ENCODE results near the gene EIF5AL1.
"Not testable (repeated sequence)": the region's sequence is repeated elsewhere in the genome, so short reads cannot be mapped to it uniquely, and the experiment has no call there.

EIF5AL1 gene

DNA sequence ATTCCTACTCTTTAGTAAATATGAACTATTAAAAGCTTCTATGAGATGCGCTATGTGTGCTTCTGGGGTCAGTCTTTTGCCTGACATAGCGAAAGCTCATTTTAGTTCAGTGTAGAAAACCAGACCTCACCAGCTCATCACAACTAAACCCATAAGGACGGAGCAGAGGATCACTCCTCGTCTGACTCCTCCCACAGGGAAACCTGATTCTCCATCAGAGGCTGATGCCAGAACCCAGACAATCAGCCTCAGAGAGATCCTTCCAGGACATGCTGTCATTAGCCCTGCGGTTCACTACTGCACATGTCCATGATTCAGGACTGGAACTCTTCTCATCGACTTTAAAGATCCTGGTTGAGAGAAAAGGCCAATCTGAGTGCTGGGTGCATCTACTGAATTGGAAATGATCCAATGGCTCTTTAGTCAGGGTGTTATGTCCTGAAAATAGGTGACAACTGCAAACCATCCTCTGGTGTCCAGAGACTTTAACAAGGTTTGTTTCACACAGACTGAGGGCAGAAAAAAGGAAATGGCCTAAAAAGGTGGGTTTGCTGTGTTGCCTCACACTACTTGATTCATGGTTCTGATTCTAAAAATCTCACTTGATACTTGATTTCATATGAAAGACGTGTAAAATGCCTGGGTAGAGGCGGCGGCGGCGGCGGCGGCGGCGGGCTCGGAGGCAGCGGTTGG is at the start of gene EIF5AL1:
TSS of gene EIF5AL1 (plus strand) at position 643 of the 693 bp plus-strand sequence. CDS start 117 bp downstream, outside the sequence.
- DNase-seq (ENCODE audit: low read depth) = not testable (repeated sequence)

DNA sequence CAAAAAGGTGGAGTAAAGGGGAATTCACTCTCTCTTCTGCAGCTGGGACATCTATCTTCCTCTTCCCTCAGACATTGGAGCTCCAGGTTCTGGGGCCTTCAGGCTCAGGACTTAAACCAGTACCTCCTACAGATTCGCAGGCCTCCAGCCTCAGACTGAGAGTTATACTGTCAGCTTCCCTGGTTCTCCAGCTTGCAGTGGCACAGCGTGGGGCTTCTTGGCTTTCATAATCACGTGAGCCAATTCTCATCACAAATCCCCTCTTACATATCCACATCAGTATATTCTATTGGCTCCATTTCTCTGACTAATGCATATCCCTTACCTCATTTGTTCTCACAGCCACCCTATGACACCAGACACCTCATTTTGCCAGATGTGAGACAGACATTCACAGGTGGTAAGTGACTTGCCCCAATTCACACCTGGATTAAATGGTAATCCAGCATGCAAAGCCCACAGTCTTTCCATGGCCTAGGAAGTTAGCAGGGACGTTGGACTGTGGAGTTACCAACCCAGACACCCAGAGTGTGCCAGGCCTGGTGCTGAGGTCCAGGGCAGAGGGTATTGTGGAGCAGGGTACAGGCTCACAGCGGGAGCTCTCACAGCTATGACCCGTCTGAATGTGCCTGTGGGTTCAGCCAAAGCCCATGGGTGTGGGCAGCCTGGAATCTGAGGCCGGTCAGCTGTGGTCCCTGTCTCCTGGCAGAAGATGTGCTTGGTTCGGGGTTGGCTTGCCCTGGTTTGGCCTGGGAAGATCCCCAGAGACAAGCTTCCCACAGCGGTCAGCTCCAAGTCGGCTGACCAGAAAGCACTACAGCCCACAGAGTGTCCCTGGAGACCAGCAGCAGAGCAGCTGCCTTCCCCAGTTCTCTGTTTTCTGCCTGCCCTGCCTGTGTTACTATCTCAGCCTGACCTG is 48.5 kb upstream of the EIF5AL1 start:
- DNase-seq (ENCODE audit: low read depth) = no peak

DNA sequence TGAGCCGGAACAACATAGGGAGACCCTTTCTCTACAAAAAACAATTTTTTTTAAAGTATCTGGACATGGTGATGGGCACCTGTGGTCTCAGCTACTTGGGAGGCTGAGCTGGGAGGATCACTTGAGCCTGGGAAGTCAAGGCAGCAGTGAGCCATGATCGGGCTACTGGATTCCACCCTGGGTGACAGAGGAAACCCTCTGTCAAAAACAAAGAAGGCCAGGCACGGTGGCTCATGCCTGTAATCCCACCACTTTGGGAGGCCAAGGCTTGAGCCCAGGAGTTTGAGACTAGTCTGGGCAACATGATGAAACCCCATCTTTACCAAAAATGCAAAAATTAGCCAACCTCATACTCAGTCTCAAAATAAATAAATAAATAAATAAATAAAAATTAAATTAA is 47.0 kb upstream of the EIF5AL1 start:
- DNase-seq (ENCODE audit: low read depth) = no peak

DNA sequence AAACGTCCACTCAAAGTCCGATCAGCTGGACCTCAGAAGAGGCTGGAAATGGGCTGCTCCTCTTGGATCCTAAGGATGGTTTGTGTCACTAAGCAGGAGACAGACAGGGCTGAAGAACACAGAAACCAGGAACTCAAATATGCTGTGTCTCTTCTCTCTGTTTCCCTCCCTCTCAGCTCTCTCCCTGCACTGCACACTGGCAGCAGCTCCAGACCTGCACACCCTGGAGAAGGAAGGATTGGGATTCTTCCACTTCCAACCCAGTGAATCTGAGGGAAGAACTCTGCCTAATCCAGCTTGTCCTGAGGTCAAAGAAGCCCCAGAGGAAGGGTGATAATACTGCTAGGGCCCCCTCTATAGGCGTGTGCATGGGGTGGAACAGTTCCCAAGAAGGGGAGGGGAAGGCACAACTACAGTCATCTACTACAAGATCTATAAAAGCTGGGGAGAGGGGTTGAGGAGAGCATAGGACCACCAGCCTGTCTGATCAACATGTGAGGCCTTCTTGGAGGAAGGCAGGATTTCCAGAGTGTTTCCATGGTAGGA is 44.2 kb upstream of the EIF5AL1 start:
- DNase-seq (ENCODE audit: low read depth) = no peak

DNA sequence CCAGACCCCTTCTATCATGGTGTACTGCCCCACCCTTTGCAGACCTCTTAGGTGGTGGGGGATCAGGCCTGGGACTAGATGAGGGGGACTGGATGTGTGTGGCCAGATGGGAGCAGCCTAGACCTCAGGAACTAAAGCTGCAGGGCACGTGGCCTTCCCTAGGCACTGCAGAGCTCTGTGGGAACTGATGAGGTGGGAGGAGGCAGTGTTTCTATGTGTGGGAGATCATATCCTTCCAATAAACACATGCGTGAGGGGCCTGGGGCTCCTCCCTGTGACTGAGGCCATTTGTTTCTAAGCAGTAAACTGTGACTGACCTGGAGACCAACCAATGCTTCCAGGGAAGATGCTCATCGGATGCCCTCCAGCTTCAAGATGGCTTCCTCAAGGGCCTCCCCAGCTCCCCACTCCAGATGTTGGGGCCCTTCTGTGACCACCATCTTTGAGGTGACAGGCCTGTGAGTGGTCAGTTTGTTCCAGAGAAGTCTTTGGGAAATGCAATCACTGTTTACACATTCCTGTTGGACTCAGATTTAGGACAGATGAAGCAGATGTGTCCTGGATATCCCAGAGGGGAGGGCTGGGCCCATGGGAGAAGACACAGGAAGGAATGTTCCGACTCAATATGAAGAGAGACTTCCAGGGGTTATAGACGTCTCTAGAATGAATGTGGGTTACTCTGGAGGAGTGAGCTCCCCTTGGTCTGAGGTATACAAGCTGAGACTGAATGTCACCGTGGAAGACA is 43.3 kb upstream of the EIF5AL1 start:
- no peak for DNase-seq (ENCODE audit: low read depth)

DNA sequence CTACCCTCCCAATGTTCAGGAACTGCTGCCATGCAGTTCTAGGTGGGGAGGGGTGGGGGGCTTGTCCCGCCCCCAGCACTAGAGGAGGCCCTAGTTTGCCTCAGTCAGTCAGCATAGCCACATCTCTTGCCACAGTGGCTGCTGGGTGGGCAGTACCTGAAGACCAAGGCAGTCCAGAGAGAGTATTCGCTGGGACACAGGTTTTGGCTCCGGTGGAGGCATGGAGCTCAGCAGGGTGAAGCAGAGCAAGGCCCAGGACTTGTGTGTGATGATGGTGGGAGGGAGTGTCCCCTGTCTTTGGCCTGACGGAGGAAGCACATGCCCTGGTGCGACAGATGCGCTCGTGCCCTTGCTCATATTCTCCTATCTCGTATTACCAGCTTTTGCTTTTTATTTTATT is 42.2 kb upstream of the EIF5AL1 start:
- DNase-seq (ENCODE audit: low read depth) = no peak

DNA sequence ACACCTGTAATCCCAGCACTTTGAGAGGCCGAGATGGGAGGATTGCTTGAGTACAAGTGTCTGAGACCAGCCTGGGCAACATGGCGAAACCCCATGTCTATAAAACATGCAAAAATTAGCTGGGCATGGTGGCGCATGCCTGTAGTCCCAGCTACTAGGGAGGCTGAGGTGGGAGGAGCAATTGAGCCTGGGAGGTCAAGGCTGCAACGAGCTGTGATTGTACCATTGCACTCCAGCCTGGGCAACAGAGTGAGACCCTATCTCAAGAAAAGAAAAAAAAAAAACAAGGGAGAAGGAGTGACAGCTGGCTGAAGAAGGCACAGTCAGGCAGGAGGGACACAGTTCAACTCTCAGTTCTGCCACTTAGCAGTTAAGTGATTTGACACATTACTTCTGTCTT is 40.6 kb upstream of the EIF5AL1 start:
- no peak for DNase-seq (ENCODE audit: low read depth)

DNA sequence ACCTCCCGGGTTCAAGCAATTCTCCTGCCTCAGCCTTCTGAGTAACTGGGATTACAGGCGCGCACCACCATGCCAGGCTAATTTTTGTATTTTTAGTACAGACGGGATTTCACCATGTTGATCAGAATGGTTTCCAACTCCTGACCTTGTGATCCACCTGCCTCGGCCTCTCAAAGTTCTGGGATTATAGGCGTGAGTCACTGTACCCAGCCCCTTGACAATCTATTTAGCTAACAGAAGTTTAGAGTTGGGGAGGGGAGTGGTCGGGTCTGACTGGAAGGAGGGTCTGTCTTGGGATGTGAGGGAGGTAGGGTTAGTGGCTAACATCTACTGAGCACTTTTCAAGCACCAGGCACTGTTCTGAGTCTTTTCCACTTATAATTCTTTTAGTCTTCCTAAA is 39.9 kb upstream of the EIF5AL1 start:
- no peak for DNase-seq (ENCODE audit: low read depth)

DNA sequence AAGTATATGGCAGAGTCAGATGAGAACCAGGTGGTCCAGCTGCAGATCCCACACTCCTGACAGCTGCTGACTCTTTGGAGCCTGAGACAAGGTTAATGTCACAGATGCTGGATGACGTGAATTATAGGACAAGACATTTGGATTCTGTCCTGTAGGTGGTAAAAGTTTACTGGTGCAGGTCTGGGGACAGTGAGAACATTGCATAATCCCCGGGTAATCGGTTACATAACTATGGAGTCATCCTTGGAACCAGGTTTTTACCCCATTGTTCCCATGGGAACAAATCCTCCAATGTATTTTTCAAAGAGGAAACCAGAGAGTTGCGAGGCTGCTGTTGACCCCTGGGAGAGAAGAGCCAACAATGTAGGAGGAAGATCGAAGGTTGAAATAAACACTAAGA is 39.4 kb upstream of the EIF5AL1 start:
- no peak for DNase-seq (ENCODE audit: low read depth)

DNA sequence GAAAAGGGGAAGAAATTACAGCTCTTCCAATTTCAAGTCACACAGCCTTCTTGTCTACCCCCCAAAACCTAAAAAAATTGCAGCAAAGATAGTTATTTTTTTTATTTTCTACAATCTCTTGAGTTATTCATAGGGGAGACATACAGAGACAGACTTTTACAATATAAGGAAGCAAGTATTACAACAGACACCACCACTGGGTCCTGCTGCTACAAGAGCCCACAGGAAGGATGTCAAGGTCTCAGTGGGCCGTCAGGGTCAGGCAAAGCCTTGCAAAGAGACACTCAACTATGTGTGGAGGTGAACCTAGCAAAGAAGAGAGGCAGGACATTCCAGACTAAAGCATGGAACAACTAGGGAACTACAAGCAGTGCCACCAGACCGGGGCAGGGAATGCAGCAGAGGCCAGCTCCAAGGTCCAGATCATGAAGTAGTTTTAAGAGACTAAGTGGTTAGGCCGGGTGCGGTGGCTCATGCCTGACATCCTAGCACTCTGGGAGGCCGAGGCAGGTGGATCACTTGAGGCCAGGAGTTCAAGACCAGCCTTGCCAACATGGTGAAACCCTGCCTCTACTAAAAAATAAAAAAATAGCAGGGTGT is 38.7 kb upstream of the EIF5AL1 start:
- DNase-seq (ENCODE audit: low read depth) = no peak

DNA sequence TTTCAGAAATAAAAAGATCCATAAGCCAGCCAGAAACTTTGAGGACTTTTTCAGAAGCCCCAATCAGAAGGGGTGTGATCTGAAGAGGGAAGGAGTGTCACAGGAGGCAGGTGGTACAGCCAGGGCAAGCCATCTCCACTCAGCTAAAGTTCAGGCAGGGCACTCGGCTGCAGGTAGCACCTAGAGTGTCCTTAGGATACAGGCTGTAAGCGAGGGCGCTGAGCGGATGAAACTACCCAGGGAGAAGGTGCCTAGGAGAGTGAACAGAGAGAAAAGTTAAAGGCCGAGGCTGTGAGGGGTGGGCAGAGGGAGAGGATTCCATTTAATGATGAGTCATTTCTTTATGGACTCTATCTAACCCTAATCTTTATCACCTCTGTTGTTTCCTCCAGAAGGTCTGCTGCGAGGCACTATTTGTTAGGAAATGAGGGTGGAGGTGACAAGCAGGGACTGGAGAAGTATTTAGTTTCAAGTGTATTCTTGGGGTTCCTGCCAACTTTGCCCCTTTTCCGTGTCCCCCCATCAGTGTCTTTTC is 37.1 kb upstream of the EIF5AL1 start:
- DNase-seq (ENCODE audit: low read depth) = no peak

DNA sequence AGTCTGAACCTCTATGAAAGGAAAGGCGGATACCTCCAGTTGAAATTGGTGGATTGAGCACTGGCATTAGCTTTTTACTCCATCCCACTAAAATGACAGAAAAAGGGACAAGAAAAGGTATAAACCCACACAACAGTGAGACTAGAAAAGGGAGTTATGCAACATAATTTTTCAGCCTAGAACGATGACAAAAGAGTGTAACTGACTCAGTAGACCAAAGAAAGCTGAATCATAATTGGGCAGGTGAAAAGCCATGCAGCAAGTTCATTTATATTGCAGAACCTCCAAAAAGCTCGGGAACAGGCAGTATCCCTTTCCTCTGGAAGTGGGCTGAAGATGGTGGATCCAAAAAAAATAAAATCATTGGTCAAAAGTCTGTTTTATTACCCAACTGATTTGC is 36.5 kb upstream of the EIF5AL1 start:
- DNase-seq (ENCODE audit: low read depth) = no peak

DNA sequence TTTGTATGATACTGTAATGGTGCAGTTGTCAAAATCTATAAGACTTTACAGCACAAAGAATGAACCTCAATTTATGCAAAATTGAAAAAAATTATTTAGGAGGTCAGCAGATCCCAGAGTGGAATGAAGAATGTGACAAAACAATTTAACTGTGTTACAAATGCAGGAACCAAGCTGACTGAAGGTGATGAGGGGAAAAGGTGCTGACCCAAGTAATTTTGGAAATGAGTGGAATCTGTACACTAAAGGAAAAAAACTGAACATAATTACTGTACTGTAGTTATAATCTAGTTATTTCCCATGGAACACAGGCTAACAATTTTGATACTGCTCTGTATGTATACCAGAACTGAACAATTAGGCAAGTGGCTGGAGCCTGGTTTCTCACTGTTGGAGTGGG is 35.7 kb upstream of the EIF5AL1 start:
- no peak for DNase-seq (ENCODE audit: low read depth)

DNA sequence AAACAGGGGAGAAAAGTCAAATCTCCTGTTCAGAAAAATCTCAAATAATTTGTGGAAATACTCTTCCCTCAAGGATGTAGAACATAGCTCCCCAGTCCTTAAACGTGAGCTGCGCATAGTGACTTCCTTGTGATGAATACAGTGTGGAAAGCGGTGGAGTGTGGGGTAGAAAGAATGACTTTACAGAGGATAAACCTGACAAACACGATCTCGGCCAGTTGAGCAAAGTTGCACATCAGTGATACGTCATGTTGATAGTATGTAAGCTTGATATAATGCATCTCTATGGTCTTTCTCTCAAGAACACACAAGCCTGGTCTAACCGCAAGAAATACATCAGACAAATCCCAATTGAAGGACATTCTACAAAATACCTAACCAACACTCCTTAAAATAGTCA is 34.9 kb upstream of the EIF5AL1 start:
- DNase-seq (ENCODE audit: low read depth) = no peak

DNA sequence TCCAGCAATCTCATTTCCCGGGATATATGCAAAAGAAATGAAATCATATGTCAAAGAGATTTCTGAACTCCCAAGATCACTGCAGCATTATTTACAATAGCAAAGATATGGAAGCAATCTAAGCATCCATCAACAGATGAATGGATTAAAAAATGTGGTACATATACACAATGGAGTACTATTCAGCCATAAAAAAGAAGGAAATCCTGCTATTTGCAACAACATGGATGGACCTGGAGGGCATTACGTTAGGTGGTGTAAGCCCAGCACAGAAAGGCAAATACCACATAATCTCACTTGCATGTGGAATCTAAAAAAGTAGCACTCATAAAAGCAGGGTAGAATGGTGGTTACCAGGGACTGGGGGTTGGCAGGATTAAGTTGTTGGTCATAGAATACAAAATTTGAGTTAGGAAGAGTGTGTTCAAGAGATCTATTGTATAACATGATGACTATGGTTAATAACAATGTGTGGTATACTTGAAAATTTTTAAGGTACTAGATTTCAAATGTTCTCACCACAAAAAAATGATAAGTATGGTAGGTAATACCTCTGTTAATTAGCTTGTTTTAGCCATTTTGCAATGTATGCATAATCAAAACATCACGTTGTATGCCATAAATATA is 32.9 kb upstream of the EIF5AL1 start:
- DNase-seq (ENCODE audit: low read depth) = no peak

DNA sequence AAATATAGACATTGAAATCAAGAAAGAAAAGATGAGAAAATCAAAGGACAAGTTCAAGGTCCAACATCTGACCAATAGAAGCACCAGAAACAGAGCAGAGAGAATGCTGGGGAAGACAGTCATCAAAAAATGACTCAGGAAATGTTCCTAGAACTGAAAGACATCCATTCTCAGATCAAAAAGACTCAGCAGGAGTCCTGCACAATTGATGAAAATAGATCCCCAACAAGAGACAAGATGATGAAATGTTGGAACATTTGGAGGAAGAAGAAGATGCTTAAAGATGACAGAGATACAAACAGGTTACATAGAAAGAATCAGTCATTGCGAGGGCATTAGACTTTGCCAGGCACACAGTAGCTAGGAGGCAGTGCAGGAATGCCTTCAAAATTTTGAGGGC is 30.0 kb upstream of the EIF5AL1 start:
- DNase-seq (ENCODE audit: low read depth) = no peak

DNA sequence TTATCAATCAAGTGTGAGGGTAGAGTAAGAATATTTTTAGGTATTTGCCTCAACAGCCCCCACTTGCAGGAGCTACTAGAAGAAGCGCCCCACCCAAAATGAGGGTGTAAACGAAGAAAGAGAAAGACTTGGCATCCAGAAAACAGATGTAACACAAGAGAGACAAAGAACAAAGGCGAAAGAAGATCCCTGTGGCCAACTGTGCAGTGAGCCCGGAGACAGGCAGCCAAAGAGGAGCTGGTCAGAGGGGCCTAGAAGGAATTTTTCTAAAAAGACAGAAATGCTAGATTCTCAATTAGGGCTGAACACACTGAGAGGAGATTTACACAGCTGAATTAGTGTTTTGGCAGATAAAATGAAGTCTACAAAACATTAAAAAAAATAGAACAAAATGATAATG is 29.6 kb upstream of the EIF5AL1 start:
- no peak for DNase-seq (ENCODE audit: low read depth)

DNA sequence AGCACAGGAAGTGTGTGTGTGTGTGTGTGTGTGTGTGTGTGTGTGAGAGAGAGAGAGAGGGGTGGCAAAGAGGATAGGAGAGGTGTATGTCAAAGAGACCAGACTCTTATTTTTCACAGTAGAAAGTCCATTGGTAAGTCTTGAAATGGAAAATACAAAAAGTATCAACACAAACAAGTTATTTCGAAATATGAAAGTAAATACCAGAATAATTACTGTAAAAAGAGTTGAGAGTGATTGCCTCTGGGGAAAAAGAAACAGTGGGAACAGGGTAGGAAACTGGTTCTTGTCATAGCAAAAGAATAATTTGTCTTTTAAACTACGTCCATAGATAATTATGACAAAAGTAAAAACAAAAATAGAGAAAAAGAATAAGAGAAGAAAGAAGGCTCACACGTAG is 29.0 kb upstream of the EIF5AL1 start:
- no peak for DNase-seq (ENCODE audit: low read depth)

DNA sequence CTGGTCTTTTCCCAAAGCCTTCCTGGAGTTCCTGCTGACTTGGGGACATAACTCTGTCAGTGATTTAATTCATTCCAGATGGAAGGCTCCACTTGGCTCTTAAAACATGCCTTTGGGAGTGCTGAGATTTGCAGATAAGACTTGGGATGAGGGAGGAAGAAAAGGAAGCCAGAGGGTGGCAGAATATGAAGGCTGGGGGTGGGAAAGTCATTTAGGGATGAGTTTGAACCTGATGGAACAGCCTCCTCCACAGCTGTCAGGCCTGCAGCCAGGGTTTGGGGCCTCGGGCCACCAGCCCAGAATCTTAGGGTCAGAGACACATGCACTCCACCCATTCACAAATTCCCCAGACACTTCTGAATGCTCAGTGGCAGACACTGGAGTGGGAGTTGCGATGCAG is 28.4 kb upstream of the EIF5AL1 start:
- DNase-seq (ENCODE audit: low read depth) = no peak

DNA sequence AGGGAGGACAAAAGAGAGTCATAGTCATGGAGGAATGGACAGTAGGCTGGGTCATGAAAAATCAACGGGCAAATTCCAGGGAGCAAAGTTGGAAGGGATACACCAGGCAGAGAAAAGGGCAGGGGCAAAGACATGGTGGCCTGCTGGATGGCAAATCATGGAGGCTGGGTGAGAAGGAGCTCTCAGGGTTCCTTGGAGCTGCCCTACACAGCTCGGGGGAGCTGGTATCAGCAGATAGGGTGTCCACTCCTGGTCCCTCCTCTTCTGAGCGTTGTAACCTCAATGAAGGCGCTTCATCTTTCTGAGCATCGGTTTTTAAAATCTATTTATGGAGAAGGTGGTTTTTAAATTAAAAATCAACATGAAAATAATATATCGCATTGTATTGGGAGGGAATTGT is 27.9 kb upstream of the EIF5AL1 start:
- DNase-seq (ENCODE audit: low read depth) = no peak
